ENCODE results near the gene ACSF2. TPM values are rescaled to one million over a fixed set of nuclear protein-coding genes. Genes with fewer than 3 reads are reported as not detected.

The ACSF2 gene
- total RNA-seq, 1 donor from 2014 or later, result 8.8 TPM

DNA sequence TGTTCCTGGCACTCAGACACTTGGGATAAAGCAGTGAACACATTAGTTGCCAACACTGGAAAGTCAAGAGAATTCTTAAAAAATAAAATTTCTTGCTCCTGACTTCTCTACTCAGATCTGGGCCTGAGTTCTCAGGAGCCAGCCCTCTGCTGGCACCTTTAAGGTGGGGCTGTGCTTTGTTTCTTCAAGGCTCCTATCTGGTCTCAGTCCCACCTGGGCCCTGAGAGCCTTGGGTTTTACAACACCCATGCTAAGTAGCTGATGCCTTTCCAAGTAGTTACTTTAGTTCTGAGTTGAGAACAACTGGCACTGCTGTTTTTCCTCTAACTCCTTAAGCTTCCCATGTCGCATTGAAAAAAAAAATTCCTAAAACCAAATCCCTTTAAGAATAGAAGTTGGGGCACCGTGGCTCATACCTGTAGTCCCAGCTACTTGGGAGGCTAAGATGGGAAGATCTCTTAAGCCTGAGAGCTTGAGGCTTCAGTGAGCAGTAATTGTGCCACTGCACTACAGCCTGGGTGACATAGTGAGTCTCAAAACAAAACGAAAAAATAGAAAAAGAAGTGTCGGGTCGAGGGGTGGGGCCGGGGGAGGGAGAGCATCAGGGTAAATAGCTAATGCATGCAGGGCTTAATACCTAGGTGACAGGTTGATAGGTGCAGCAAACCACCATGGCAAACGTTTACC is 26.1 kb downstream of the ACSF2 start:
- H3K27ac Mint-ChIP-seq, result no peak overlapping the region
- no peak for DNase-seq (ENCODE audit: low spot score)
- H3K36me3 Mint-ChIP-seq (ENCODE audit: low read depth), result no peaks in the 10 kb centered on the region
- H3K4me3 Mint-ChIP-seq, result no peak overlapping the region
- H3K4me1 Mint-ChIP-seq (ENCODE audit: low read depth), result peaks cover 5% of the 10 kb centered on the region
- no peaks in the 10 kb centered on the region for H3K27me3 Mint-ChIP-seq (ENCODE audit: insufficient read depth)
- no peaks in the 10 kb centered on the region for H3K9me3 Mint-ChIP-seq
- intact Hi-C loops (cut with micrococcal nuclease), result no loop called here

DNA sequence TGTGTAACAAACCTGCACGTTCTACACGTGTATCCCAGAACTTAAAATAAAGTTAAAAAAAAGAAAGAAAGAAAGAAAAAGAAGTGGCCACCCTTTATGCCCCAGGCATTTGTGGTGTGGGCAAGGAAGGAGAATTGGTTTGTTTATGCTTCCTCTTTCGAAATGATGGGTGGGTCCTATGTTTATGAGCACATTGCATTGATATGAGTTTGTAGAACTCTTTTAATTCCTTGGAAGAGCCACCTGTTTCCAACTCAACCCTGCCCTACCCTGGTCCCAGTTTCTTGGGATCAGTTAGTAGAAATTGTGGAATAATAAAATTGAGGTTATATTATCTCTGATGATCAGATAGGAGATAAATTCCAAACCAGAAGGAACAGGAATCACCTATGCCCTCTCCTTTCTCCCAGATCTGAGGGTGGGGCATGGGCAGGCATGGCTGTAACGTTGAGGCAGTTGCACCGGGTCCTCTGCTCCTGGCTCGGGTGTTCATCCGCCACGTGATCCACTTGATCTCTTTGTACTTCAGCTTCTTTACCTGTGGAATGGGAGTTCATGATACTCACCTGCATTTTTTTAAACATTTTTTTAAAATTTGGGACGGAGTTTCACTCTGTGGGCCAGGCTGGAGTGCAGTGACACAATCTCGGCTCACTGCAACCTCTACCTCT is 26.7 kb downstream of the ACSF2 start:
- H3K9me3 Mint-ChIP-seq, result no peaks in the 10 kb centered on the region
- peaks cover 5% of the 10 kb centered on the region for H3K4me1 Mint-ChIP-seq (ENCODE audit: low read depth)

DNA sequence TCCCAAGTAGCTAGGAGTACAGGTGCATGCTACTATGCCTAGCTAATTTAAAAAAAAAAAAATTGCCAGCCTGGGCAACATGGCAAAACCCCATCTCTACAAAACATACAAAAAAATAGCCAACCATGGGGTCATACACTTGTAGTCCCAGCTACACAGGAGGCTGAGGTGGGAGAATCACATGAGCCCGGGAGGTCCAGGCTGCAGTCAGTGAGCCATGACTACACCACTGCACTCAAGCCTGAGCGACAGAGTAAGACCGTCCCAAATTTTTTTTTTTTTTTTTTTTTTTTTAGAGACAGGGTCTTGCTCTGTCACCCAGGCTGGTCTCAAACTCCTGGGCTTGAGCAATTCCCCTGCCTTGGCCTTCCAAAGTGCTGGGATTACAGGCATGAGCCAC is 27.9 kb downstream of the ACSF2 start:
- peaks cover 5% of the 10 kb centered on the region for H3K4me1 Mint-ChIP-seq (ENCODE audit: low read depth)
- no peaks in the 10 kb centered on the region for H3K36me3 Mint-ChIP-seq (ENCODE audit: low read depth)
- H3K27ac Mint-ChIP-seq, result no peak overlapping the region
- no peaks in the 10 kb centered on the region for H3K27me3 Mint-ChIP-seq (ENCODE audit: insufficient read depth)
- no peak overlapping the region for H3K4me3 Mint-ChIP-seq
- no peaks in the 10 kb centered on the region for H3K9me3 Mint-ChIP-seq
- intact Hi-C loops (cut with micrococcal nuclease), result no loop called here
- DNase-seq (ENCODE audit: low spot score), result no peak

More for the DNA sequence above, 26.7 kb downstream of the ACSF2 start:
- intact Hi-C loops (cut with micrococcal nuclease), result no loop called here
- H3K27ac Mint-ChIP-seq, result no peak overlapping the region
- no peaks in the 10 kb centered on the region for H3K27me3 Mint-ChIP-seq (ENCODE audit: insufficient read depth)
- no peaks in the 10 kb centered on the region for H3K36me3 Mint-ChIP-seq (ENCODE audit: low read depth)
- H3K4me3 Mint-ChIP-seq, result no peak overlapping the region
- no peak for DNase-seq (ENCODE audit: low spot score)

DNA sequence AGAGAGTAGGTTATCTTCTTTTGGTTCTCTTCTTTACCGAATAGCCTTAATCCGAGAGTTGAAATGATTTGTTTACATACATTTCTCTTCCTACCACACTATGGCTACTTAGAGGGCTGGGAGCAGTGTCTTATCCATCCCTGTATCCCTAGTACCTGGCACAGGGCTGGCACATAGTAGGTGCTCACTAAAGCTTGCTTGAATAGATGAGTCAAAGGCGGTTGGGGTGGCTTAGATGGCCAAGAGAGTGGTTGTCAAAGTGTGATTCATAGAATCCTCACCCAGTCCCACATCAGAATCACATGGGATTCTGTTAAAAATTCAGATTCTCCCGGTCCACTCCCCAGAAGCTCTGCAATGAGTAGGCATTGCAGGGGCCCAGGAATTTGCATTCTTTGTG is 31.6 kb downstream of the ACSF2 start:
- Mint-ChIP-seq H3K4me1 (ENCODE audit: low read depth) (no peaks in the 10 kb centered on the region), H3K36me3 (ENCODE audit: low read depth) (peaks cover 1% of the 10 kb centered on the region), H3K27me3 (ENCODE audit: insufficient read depth) (no peaks in the 10 kb centered on the region), H3K27ac (no peak overlapping the region), H3K9me3 (no peaks in the 10 kb centered on the region), H3K4me3 (no peak overlapping the region)
- no peak for DNase-seq (ENCODE audit: low spot score)
- intact Hi-C loops (cut with micrococcal nuclease), result no loop called here

DNA sequence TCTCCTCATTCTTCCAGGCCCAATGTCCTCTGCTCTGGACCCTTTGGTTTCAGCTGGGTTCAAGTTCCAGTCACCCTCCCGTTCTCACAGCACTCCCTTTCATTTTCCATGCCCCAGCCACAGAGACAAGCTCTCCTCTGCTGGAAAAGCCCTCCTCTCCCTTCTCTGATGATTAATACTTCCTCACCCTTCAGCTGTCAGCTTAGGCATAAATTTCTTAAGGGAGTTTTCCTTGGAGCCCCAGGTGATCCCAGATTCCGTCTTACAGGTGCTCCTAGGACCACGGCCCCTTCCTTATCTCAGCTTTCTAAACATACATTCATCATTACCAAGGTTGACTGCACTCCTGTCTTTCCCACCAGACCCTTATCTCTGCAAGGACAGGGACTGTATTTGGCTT is 32.3 kb downstream of the ACSF2 start:
- no peak for DNase-seq (ENCODE audit: low spot score)
- H3K9me3 Mint-ChIP-seq, result no peaks in the 10 kb centered on the region
- H3K27ac Mint-ChIP-seq, result no peak overlapping the region
- H3K27me3 Mint-ChIP-seq (ENCODE audit: insufficient read depth), result no peaks in the 10 kb centered on the region
- H3K4me3 Mint-ChIP-seq, result no peak overlapping the region
- intact Hi-C loops (cut with micrococcal nuclease), result no loop called here
- H3K4me1 Mint-ChIP-seq (ENCODE audit: low read depth), result no peaks in the 10 kb centered on the region
- peaks cover 1% of the 10 kb centered on the region for H3K36me3 Mint-ChIP-seq (ENCODE audit: low read depth)

DNA sequence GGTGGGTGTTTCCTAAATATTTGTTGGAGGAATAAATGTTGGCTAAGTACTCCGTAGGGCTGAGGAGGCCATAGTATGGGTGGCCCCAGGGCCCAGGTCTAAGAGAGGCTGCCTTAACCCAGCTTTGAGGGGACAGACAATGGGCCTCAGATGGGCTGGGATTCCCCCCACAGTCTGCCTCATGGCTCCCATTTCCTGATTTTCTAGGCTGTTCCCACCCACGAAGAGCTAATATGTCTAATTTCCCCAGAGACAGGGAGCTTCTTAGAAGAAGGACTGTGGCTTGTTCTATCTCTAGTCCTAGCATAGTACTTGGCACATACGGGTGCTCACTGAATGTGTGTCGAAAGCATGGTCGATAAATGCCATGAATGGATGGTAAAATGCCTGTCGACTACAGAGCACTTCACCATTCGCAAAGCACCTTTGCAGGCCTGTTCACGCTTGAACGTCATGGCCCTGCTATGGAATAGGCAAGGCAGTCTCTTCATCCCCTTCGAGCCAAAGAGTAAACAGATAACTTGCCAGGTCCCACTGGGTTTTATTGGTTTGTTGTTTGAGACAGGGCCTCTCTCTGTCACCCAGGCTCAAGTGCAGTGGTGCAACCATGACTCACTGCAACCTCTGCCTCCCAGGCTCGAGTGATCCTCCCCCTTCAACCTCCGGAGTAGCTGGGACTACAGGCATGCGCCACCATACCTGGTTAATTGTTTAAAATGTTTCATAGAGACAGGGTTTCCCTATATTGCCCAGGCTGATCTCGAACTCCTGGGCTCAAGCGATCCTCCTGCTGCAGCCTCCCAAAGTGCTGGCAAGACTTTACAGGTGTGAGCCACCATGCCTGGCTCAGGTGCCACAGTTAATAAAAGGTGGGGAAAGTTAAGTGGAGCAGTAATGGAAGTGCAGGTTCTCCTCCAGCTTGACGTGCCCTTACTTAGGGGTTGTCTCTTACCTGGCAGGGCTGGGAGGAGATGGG is 33.0 kb downstream of the ACSF2 start:
- H3K36me3 Mint-ChIP-seq (ENCODE audit: low read depth), result peaks cover 1% of the 10 kb centered on the region
- H3K4me3 Mint-ChIP-seq, result no peak overlapping the region

DNA sequence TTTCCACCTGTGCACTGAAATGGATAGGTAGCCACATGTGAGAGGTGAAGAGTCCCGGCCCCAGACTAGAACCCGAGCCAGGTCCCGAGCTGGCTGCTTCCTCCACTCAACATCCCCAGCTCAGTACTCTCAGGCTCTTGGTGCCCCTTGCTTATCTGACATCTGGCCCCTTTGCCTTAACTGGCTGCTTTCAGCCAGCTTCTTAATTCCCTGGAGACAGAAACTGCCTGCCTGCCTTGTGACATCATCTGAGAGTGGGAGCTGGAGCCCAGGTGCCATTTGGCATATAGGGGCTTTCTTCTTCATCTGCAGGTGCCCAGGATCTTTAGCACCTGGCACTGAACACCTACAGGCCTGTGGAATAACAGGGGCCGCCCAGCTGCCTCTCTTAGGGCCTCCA is 33.7 kb downstream of the ACSF2 start:
- Mint-ChIP-seq H3K4me1 (ENCODE audit: low read depth) (no peaks in the 10 kb centered on the region), H3K4me3 (no peak overlapping the region), H3K36me3 (ENCODE audit: low read depth) (peaks cover 1% of the 10 kb centered on the region), H3K27ac (no peak overlapping the region), H3K27me3 (ENCODE audit: insufficient read depth) (peaks cover under 1% of the 10 kb centered on the region), H3K9me3 (no peaks in the 10 kb centered on the region)
- no peak for DNase-seq (ENCODE audit: low spot score)
- intact Hi-C loops (cut with micrococcal nuclease), result no loop called here

More for the DNA sequence above, 33.0 kb downstream of the ACSF2 start:
- intact Hi-C loops (cut with micrococcal nuclease), result no loop called here
- Mint-ChIP-seq H3K9me3 (no peaks in the 10 kb centered on the region), H3K27ac (no peak overlapping the region), H3K27me3 (ENCODE audit: insufficient read depth) (no peaks in the 10 kb centered on the region), H3K4me1 (ENCODE audit: low read depth) (no peaks in the 10 kb centered on the region)
- no peak for DNase-seq (ENCODE audit: low spot score)

DNA sequence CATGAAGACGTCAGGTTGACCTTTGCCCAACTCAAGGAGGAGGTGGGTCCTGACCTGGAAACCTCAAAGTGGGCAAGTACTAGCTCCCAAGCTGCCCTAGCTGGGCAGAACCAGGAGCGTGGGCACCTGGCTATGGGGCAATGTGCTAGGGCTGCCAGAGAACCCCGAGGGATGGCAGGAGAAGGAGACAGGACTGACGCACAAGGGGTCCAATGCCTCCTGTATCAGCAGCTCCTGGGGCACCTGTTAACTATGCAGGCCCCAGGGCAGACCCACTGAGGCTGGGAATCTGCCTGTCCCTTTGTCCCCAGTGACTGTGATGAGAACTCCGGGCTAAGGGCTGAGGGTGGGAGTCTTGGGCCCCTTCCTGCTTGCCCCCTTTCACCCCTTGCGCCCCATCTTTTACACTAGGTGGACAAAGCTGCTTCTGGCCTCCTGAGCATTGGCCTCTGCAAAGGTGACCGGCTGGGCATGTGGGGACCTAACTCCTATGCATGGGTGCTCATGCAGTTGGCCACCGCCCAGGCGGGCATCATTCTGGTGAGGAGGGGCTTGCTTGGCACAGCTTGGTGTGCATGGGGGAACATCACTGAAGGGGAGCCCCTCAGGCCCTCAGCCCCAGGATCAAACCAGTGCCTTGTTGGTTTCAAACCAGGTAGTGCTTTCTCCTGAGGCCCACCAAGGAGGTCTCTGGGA is 35.0 kb downstream of the ACSF2 start:
- Mint-ChIP-seq H3K27ac (no peak overlapping the region), H3K27me3 (ENCODE audit: insufficient read depth) (peaks cover 3% of the 10 kb centered on the region), H3K36me3 (ENCODE audit: low read depth) (peaks cover 1% of the 10 kb centered on the region), H3K9me3 (no peaks in the 10 kb centered on the region), H3K4me1 (ENCODE audit: low read depth) (no peaks in the 10 kb centered on the region), H3K4me3 (no peak overlapping the region)
- intact Hi-C loops (cut with micrococcal nuclease), result no loop called here
- DNase-seq (ENCODE audit: low spot score), result no peak

DNA sequence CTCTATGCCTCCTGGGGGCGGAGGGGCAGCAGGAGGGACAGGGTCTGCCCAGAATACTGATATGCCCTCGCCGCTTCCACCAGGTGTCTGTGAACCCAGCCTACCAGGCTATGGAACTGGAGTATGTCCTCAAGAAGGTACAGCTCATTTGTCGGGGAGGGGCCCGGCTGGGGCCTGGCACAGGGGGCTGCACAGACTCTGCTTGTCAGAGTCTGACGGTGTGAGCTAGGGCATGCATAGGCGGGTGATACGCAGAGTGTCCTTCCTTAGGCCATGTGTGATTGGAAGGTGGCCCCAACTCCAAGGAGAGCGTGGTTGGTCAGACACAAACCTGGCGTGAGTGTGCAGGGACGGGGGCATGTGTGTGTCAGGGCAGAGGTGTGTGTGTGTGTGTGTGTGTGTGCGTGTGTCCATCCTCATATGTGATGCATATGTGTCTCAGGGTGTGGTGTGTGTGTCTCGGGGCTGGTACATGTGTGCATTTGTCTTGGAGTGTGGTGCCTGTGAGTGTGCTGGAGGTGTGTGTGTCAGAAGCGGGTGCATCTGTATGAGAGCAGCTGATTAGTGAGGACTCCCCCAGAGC is 35.6 kb downstream of the ACSF2 start:
- no peak overlapping the region for H3K27ac Mint-ChIP-seq
- intact Hi-C loops (cut with micrococcal nuclease), result no loop called here
- no peaks in the 10 kb centered on the region for H3K9me3 Mint-ChIP-seq
- H3K36me3 Mint-ChIP-seq (ENCODE audit: low read depth), result peaks cover 1% of the 10 kb centered on the region
- H3K4me3 Mint-ChIP-seq, result no peak overlapping the region
- DNase-seq (ENCODE audit: low spot score), result no peak
- H3K27me3 Mint-ChIP-seq (ENCODE audit: insufficient read depth), result peaks cover 3% of the 10 kb centered on the region
- H3K4me1 Mint-ChIP-seq (ENCODE audit: low read depth), result no peaks in the 10 kb centered on the region

DNA sequence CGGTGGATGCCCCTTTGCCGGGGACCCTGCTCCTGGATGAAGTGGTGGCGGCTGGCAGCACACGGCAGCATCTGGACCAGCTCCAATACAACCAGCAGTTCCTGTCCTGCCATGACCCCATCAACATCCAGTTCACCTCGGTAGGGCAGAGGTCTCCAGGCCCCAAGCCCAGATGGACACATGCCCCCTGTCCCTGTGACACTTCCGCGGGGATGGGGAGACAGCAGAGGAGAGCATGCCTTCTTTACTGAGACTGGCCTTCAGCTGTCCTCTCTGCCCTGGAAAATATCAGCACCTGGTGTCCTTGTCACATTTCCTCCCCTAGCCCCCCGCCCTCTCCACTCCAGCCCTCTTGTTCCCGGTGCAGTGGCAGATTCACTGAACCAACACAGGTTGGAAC is 36.4 kb downstream of the ACSF2 start:
- H3K36me3 Mint-ChIP-seq (ENCODE audit: low read depth), result peaks cover 1% of the 10 kb centered on the region
- no peak overlapping the region for H3K27ac Mint-ChIP-seq
- no peak for DNase-seq (ENCODE audit: low spot score)
- H3K4me1 Mint-ChIP-seq (ENCODE audit: low read depth), result no peaks in the 10 kb centered on the region
- peaks cover 10% of the 10 kb centered on the region for H3K27me3 Mint-ChIP-seq (ENCODE audit: insufficient read depth)
- H3K4me3 Mint-ChIP-seq, result no peak overlapping the region
- intact Hi-C loops (cut with micrococcal nuclease), result no loop called here
- H3K9me3 Mint-ChIP-seq, result no peaks in the 10 kb centered on the region

DNA sequence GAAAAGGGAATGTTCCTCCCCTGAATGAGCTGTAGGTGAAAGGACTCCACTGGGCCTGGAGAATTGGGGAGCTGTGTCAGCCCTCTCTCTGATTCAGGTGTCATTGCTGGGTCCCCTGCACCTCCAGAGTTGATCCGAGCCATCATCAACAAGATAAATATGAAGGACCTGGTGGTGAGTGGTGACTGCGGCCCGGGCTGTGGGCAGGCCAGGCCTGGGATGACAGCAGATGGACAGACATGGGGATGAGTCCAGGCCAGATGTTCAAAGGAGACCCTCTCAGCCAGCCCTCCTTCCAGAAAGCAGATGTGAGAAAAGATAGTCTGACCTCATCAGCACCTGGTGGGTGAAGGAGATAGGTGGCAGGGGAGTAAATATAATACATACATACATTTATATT is 38.1 kb downstream of the ACSF2 start:
- no peaks in the 10 kb centered on the region for H3K9me3 Mint-ChIP-seq
- H3K4me1 Mint-ChIP-seq (ENCODE audit: low read depth), result no peaks in the 10 kb centered on the region
- peaks cover 1% of the 10 kb centered on the region for H3K36me3 Mint-ChIP-seq (ENCODE audit: low read depth)
- no peak for DNase-seq (ENCODE audit: low spot score)
- no peak overlapping the region for H3K4me3 Mint-ChIP-seq
- H3K27me3 Mint-ChIP-seq (ENCODE audit: insufficient read depth), result peaks cover 19% of the 10 kb centered on the region
- H3K27ac Mint-ChIP-seq, result no peak overlapping the region
- intact Hi-C loops (cut with micrococcal nuclease), result no loop called here

DNA sequence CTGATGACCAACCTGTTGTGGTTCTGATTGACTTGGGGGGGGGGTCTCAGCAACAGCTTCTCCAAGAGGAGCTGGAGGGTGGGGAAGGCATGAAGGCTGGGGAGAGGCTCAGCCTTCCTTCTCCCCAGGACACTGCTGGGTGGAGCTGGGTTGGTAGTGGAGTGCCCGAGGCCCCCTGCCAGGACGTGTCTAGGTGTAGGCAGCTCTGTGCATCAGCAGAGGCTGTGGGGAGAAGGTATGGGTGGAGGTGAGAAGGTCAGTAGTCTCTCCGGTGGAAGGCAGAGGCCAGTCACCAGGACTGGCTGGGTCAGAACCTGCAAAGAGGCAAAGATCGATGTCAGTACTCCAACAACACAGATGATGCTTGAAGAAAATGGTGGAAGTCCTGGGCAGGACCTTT is 38.7 kb downstream of the ACSF2 start:
- Mint-ChIP-seq H3K27ac (no peak overlapping the region), H3K36me3 (ENCODE audit: low read depth) (peaks cover 1% of the 10 kb centered on the region), H3K4me3 (no peak overlapping the region), H3K27me3 (ENCODE audit: insufficient read depth) (peaks cover 21% of the 10 kb centered on the region), H3K4me1 (ENCODE audit: low read depth) (no peaks in the 10 kb centered on the region), H3K9me3 (no peaks in the 10 kb centered on the region)
- no peak for DNase-seq (ENCODE audit: low spot score)
- intact Hi-C loops (cut with micrococcal nuclease), result no loop called here
